Cardiac muscle cell (in vitro differentiated cells and primary cell): ENCODE data around the gene CBLN3. TPM values are rescaled to one million over a fixed set of nuclear protein-coding genes. Genes with fewer than 3 reads are reported as not detected.
"Not testable (repeated sequence)": the region's sequence is repeated elsewhere in the genome, so short reads cannot be mapped to it uniquely, and the experiment has no call there.

Experiments
- DNase-seq, 2 donors: peaks; one replicate each; pipeline versions ENCODE4 v3.0.0 to v3.0.0-alpha.2; 2010 to 2017; ENCODE audit warnings: low read depth in 1 of 2, low spot score in 1 of 2
- H3K27ac ChIP-seq: fragments of 200-600 bp; sonication (generic); 2 replicates; pipeline ENCODE4 v1.5.1; 2016
- H3K27me3 ChIP-seq: fragments of 200-600 bp; sonication (generic); 2 replicates; pipeline ENCODE4 v1.6.0; 2016; ENCODE audit warnings: control low read depth
- H3K36me3 ChIP-seq: fragments of 200-600 bp; sonication (generic); 2 replicates; pipeline ENCODE4 v1.5.1; 2016; ENCODE audit warnings: control low read depth
- H3K4me1 ChIP-seq: fragments of 200-600 bp; sonication (generic); 2 replicates; pipeline ENCODE4 v1.8.1; 2017; ENCODE audit warnings: low read depth, mild to moderate bottlenecking, mixed run types
- H3K4me3 ChIP-seq: fragments of 200-600 bp; sonication (generic); 2 replicates; pipeline ENCODE4 v1.5.1; 2016; ENCODE audit warnings: mild to moderate bottlenecking
- H3K9me3 ChIP-seq: fragments of 200-600 bp; sonication (generic); 2 replicates; pipeline ENCODE4 v1.5.1; 2017; ENCODE audit warnings: low read depth, mild to moderate bottlenecking, control low read depth
- CTCF ChIP-seq: IDR thresholded peaks from 2 replicates; pipeline ENCODE4 v1.5.1; 2012; ENCODE audit warnings: low read depth, mild to moderate bottlenecking, low read length
- polyA plus RNA-seq: library from polyadenylated mRNA; unstranded; fragments of >200 nt; fragmentation: Nextera tagmentation; extraction: Ambion mirVana; gene quantifications from 2 replicates; pipeline ENCODE4 v1.2.1, GENCODE V29; 2016
- total RNA-seq: library from RNA; depleted of rRNA; stranded (reverse); fragments of >200 nt; gene quantifications from 2 replicates; pipeline ENCODE4 v1.2.3, GENCODE V29; 2016

CBLN3 gene
- total and polyA plus RNA-seq, 2 experiments from 2014 or later = 3.1 to 3.3 TPM

GRCh38 chr14:24394275-24394674 is 35.2 kb downstream of the CBLN3 start:
- Histone ChIP-seq H3K27ac (no peak overlapping the region), H3K27me3 (no peaks in the 10 kb centered on the region), H3K4me3 (no peak overlapping the region), H3K9me3 (no peaks in the 10 kb centered on the region), H3K36me3 (no peaks in the 10 kb centered on the region), H3K4me1 (peaks cover 19% of the 10 kb centered on the region)
- no peak for DNase-seq
- no peak for TF ChIP-seq CTCF

DNA sequence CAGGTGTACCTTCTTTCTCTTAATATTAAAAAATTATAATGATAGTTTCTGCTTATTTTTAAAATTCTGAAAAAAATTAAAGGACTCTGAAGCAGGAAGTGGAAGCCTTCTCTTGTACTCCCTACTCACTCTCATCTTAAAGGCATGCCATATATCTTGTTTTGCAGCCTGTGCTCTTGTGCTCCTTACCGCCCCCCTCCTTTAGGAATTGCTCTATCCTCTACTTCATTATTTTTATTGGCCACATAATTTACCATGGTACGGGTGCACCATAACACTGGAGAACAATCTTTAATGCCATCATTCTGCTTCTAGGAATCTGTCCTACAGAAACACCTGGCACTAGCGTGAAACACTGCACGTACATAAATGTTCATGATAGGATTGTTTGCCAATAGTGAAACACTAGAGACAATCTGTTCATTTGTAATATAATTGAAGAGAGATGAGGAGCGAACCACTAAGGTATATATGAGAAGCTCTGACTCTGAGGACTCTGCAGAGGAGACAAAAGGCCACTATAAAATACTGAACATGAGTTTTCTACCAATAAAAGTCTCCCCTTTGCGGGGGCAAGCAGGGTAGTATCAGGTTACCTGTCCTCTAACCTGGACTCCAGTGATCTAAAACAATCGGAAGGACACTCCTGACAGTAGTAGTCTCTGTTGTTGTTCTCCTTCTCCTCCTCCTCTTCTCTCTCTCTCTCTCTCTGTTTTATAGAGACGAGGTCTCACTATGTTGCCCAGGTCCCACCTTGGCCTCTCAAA is 37.0 kb downstream of the CBLN3 start:
- Histone ChIP-seq H3K27me3 (no peaks in the 10 kb centered on the region), H3K4me3 (no peak overlapping the region), H3K36me3 (no peaks in the 10 kb centered on the region), H3K4me1 (peaks cover 10% of the 10 kb centered on the region), H3K9me3 (no peaks in the 10 kb centered on the region), H3K27ac (no peak overlapping the region)
- peak in 1 of 2 donors; percentile 73 for DNase-seq
- TF ChIP-seq CTCF = peak; percentile 33

DNA sequence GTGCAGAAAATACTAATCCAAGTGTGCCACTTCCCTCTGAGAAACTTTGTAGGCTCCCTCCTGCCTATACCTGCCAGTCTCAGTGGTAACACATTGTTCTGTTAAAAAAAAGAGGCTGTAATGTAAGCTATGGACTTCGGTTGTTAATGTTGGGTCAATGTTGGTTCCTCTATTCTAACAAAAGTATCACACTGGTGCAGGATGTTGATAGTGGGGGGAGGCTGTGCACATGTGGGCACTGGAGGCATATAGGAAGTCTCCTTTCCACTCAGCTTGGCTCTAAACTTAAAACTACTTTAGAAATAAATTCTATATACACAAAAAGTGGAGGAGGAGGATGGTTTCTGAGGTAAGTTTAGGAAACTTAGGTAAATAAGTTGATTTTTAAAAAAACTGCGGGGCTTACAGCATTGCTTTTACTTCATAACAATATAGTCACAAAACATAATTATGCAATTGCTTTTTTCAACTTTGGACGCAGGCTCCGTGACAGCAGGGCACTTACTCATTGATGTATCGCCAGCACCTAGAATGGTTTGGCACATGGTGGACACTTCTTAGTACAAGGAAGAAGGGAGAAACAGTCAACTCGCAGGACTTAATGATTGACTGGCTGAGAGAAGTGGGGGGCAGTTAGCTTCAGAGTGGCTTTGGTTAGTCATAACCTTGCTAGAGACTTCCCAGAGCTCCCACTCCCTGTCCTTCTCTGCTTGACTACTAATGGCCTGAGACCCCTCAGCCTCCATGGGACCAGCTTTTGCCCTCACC is 38.6 kb downstream of the CBLN3 start:
- H3K36me3 ChIP-seq = no peaks in the 10 kb centered on the region
- DNase-seq = no peak
- no peak for TF ChIP-seq CTCF
- H3K9me3 ChIP-seq = no peaks in the 10 kb centered on the region
- no peaks in the 10 kb centered on the region for H3K27me3 ChIP-seq
- no peak overlapping the region for H3K27ac ChIP-seq
- H3K4me1 ChIP-seq = peaks cover 10% of the 10 kb centered on the region
- no peak overlapping the region for H3K4me3 ChIP-seq

DNA sequence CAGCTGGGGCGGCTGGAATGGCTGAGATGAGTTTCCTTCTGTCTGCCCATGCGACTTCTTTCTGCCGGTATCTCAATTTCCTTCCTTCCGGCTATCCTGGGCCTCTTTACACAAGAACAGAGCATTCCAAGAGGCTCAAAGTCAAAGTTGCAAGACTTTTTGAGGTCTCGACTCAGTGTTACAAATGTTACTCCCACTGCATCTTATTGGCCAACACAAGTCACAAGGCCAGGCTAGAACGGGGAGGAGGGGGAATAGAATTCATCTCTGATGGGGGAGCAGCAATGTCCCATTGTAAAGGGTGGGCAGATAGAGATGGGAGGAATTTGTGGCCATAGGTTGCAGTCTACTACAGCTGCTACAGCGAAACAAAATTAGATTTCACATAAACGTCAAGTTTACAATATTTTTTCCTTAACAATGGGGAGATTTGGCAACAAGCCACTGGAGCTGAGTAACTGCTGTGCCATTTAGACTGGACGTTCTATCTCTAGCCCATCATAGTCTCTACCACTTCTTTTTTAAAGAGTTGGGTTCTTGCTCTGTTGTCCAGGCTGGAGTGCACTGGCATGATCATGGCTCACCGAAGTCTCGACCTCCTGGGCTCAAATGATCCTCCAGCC is 40.1 kb downstream of the CBLN3 start:
- Histone ChIP-seq H3K4me1 (peaks cover 10% of the 10 kb centered on the region), H3K36me3 (no peaks in the 10 kb centered on the region), H3K27ac (no peak overlapping the region), H3K27me3 (no peaks in the 10 kb centered on the region), H3K9me3 (no peaks in the 10 kb centered on the region), H3K4me3 (no peak overlapping the region)
- TF ChIP-seq CTCF = no peak
- peak in 1 of 2 donors; percentile 88 for DNase-seq

GRCh38 chr14:24388474-24389179 is 40.8 kb downstream of the CBLN3 start:
- H3K27me3 ChIP-seq = no peaks in the 10 kb centered on the region
- no peak overlapping the region for H3K27ac ChIP-seq
- no peak for TF ChIP-seq CTCF
- no peak overlapping the region for H3K4me3 ChIP-seq
- peaks cover 6% of the 10 kb centered on the region for H3K4me1 ChIP-seq
- H3K9me3 ChIP-seq = no peaks in the 10 kb centered on the region
- H3K36me3 ChIP-seq = no peaks in the 10 kb centered on the region
- peak in 1 of 2 donors; percentile 23 for DNase-seq

GRCh38 chr14:24387579-24387978 is 41.9 kb downstream of the CBLN3 start:
- DNase-seq, H3K4me3 ChIP-seq, H3K9me3 ChIP-seq, H3K27me3 ChIP-seq, H3K27ac ChIP-seq, H3K36me3 ChIP-seq, H3K4me1 ChIP-seq: not testable (repeated sequence)
